Measurements from ENCODE around the gene CBX4.

The CBX4 gene

DNA sequence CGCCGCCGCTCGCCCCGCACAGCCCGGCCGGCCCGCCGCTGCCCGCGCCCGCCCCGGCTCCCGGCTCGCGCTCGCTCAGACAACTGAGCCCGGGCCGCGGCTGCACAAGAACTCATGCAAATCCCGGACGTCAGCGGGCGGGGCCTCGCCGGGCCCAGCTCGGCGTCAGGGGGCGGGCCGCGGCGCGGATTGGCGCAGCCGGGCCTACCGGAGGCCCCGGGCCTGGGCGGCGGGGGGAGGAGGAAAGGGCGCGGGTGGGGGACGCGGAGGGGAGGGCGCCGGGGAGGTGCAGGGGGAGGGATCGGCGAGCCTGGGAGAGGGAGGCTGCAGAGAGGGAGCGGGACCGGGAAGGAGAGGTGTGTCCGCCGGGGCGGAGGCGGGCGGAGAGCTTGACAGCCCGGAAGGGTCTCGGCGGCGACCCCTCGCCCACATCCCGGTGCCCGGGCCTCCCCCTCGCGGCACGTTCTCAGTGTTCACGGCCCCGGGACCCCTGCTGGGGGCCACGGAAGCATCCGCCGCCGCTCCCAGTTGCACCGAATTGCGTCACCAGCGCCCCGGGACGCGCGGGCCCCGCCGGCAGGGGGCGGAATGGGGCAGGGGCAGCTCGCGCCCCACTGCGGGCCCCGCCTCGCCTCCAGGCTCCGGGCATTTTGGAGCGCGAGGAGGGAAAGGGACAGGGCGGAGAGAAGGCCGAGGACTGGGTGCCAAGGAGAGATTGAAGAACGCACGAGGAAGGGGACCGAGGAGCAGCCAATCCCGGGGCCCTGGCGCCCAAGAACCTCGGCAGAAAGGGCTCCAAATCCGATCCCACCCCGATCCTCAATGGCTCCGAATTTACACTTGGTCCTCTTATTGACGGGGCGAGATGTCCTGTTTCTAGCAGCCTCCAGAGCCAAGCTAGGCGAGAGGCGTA, at the start of gene CBX4:
CBX4 (minus strand) TSS at position 85 of the 913 bp plus-strand sequence. CDS start 189 bp downstream, outside the sequence.
- DNase-seq: peak; percentile 67

DNA sequence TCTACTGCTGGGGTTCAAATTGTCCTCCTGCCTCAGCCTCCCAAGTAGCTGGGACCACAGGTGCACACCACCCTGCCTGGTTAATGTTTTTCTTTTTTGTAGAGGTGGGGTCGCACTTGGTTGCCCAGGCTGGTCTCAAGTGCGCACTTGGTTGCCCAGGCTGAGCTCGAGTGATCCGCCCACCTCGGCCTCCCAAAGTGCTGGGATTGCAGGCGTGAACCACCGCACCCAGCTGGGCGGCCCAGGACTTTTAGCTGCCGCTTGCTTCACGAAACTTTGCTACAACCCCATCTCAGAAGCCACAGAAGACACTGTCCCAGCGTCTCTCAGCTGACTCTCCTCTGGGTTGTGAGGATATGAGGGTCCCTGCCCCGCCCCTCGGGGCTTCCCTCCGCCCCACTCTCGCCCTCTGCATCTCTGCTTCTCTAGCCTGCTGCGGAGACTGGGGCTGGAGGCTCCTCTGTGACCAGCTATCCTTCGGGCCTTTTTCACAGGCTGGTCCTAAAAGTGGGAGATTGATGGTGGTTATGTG, 48.8 kb upstream of the CBX4 start:
- no peak for DNase-seq

DNA sequence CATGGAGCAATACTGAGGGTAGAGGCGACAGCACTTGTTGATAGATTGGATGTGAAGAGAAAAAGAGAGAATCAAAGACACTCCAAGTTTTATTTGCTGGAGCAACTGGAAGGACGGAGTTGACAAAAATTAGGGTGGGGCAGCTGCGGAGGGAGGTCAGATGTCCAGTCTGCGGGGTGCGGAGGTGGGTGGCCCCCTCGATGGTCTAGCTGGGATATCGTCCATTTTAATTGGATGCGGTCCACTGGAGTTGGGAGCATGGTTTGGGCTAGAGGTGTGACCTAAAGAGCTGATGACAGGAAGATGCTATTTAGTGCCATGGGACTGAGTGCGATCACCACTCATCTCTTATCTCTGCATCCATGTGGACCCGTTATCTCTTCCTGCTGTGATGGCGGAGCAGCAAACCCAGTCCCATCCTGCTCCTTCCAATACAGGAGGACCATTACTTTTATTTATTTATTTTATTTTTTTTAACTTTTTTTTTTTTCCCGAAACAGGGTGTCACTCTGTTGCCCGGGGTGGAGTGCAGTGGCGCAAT, 48.3 kb upstream of the CBX4 start:
- no peak for DNase-seq

DNA sequence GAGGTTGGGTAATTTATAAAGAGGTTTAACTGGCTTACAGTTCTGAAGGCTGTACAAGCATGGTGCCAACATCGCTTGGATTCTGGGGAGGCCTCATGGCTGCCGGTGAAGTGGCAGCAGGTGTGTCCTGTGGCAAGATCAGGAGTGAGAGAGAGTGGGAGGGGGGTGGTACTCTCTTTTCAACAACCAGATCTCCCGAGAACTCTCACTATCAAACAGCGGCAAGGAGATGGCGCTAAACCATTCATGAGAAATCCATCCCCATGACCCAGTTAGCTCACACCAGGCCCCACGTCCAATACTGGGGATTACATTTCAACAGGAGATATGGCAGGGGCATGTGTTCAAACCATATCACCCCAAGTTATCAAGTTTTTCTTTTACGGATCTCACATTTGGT, 44.0 kb upstream of the CBX4 start:
- no peak for DNase-seq

DNA sequence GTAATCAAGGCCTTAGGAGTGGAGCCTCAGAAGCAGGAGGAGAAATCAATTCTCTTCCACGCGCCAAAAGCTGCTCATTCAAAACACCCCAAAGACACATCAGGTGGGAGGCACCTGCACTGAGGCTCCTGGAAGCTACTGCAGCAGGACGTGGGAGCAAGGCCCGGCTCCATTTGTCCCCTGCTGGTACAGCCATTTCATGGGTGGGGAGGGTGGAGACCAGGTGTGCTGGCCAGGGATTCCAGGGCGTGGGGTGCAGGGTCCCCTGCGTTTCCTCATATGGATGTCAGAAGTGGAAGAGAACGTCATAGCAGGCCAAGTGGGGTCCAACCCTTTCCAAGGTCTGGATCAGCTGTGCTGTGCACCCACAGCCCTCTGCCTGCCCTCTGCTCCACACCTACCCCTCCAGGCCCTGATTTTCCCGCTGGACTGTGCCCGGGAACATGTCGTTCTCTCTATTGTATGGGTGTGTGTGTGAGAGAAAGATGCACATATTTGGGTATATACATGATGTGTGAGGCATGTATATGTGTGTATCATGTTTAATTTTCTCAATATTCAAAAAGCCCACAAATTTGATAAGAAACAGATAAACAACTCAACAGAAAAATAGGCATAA, 39.2 kb upstream of the CBX4 start:
- no peak for DNase-seq

DNA sequence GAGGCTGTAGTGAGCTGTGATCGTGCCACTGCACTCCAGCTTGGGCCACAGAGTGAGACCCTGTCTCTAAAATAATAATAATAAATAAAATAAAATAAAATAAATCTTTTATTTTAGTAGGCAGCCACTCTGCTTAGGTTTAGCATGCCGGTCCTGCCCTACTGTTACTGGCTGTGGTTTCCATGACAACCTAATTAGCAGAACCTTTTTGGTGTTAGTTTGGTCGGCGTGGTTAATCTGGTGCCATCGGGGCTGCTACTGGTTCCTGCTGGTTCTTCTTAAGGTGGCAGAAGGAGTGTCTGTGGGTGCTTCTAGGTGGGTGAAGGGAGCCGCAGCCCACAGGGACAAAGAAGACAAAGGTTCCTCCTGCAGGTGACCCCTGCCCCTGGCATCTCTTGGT, 37.8 kb upstream of the CBX4 start:
- no peak for DNase-seq

DNA sequence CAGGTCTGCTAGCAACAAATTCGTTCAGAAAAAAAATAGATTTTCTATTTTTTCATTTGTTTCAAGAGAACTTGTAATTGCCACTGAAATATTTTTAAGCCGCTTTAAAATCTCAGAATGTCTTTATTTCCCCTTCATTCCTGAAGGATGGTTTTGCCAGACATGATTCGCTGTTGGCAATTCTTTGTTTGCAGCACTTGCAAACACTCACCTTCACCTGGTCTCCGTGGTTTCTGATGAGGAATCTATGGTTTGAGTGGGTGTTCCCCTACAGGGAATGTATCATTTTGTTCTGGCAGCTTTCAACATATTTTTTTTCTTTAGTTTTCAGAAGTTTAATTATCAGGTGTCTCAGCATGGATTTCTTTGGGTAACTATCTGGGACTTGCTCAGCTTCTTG, 36.3 kb upstream of the CBX4 start:
- DNase-seq: no peak

DNA sequence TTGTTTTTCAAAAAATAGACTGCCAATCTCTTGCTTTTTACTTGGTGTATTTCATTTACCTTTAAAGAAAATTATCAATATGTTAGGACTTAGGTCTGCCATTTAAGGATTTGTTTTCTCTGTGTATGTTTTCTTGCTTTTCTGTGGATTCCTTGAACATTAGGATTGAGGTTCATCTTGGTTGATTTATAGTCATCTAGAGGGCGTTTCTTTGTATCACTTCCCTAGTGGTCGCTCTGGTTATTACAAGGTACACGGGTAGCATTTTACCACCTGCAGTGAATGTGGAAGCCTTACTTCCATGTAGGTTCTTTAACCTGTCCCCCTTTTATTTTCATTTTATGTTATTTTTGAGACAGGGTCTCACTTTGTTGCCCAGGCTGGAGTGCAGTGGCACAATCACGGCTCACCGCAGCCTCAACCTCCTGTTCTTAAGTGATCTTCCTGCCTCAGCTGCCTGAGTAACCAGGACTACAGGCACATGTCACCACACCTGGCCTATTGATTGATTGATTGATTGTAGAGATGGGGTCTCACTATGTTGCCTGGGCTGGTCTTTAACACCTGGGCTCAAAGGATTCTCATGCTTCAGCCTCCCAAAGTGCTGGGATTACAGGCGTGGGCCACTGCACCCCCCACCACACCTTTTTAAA, 35.2 kb upstream of the CBX4 start:
- no peak for DNase-seq

DNA sequence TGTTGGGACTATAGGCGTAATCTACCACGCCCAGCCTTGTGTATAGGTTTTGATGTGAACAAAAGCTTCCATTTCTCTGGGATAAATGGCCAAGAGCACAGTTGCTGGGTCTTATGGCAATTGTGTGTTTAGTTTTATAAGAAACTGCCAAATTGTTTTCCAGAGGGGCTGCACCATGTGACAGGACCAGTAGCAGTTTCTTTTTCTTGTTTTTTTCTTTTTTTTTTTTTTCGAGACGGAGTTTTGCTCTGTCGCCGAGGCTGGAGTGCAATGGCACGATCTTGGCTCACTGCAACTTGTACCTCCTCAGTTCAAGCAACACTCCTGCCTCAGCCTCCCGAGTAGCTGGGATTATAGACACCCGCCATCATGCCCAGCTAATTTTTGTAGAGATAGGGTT, 34.3 kb upstream of the CBX4 start:
- DNase-seq: no peak

DNA sequence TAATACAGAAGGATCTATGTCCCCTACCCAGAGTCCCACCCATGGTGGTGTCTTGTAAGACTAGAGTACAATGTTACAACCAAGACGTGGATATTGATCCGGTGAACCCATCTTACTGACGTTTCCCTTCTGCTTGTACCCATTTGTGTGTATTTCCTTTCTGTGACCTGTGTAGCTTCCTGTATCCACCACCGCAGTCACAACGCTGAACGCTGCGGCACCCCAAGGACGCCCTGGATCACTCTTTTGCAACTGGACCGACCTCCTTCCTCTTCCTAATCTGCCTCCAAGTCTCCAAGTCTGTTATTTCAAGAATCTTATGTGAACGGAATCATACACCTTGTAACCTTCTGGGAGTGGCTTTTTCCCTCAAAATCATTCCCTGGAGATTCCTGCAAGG, 33.5 kb upstream of the CBX4 start:
- DNase-seq: no peak

DNA sequence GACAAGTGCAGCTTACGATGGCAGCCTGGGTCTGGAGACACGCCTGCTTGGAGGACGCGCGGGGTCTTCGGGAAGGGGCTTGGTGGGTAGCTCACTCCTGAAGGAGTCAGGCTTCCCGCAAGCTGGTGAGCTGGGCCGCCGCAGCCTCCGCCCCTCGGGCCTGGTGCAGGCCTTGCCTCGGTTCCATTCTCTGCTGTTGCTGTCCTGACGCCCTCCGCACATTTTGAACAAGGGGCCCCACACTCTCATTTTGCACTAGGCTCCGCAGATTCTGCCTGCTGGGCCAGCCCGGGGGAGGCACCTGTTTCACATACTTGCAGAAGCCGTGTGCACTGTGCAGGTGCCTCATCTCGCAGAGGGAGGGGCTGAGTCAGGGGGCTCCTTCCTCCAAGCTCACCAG, 31.9 kb upstream of the CBX4 start:
- no peak for DNase-seq

DNA sequence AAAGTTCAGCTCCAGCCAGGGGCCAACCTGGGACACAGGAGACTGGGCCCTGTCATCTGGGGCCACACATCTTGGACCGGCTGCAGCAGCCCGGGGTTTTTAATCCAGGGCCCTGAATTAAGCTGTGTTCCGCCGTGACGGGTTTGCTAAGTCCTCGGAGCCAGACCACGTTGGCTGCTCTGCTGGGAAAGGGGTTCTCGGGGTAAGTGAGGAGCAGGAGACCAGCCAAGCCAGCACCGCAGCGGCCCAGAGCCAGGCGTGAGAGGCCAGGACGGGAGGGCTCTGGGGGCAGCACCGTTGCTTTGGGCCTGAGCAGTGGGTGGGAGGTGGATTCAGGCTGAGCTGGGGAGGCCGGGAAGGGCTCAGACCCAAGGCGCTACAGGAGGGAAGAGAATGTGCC, 31.3 kb upstream of the CBX4 start:
- DNase-seq: no peak

DNA sequence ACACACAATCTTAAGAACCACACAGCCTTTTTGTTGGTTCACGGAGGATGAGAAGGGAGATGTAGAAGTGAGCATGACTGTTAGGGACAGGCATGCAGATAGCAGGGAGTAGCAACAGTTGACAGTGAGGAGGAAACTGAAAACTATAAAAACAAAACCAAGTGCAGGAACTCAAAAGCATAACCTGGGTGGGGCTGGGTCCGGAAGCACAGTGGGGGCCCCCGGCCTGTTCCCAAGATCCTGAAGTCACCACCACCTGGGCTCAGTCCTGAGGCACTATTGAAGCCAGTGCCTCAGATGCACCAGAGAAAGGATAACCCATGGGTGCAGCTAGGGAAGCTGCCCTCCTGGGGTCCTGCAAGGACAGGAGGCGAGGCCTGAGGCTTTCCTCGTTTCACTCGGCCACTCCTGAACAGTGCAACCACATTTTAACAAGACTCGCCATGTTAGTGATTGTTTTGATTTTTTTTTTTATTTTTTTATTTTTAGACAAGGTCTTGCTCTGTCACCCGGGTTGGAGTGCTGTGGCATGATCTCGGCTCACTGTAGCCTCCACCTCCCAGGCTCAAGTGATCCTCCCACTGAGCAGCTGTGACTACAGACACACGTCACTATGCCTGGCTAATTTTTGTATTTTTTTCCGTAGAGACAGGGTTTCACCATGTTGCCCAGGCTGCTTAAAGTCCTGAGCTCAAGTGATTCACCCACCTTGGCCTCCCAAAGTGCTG, 27.7 kb upstream of the CBX4 start:
- DNase-seq: no peak

DNA sequence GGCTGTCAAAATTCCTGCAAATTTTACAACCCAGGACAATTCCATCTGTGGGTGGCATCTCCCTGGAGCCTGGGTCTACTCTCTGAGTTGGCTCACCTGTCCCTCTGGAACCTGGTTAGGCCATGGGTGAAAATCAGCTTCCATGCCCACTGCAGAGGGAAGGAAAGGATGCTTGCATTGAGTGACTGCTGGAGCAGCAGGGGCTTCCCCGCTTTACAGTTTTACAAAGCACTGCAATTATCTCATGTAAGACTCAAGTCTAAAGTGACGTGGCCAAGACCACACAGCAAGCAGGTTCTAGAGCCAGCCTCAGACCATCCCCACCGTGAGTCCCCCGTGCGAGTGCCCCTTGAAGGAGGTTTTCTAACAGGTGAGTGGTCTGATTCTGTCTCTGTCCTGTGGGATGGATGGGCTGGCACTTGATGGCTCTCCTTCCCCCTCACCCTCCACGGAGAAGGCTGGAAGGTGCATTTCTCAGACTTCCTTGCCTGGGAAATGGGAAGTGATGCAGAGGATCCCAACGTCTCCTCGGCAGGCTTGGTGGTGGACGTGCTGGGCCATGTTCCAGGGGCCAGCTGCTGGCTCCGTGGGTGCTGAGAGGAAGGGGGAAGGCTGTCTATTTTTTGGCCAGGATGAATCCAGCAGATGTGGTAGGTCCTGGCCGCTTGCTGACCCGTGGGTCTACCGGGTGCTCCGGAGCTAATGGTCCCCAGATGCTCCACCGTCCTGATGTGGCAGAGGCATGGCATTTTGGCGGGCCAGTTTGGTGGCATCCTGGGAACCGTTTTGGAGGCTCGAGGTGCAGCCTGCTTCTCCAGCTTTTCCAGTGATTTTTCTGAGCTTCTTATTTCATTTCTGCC, 26.3 kb upstream of the CBX4 start:
- DNase-seq: no peak

DNA sequence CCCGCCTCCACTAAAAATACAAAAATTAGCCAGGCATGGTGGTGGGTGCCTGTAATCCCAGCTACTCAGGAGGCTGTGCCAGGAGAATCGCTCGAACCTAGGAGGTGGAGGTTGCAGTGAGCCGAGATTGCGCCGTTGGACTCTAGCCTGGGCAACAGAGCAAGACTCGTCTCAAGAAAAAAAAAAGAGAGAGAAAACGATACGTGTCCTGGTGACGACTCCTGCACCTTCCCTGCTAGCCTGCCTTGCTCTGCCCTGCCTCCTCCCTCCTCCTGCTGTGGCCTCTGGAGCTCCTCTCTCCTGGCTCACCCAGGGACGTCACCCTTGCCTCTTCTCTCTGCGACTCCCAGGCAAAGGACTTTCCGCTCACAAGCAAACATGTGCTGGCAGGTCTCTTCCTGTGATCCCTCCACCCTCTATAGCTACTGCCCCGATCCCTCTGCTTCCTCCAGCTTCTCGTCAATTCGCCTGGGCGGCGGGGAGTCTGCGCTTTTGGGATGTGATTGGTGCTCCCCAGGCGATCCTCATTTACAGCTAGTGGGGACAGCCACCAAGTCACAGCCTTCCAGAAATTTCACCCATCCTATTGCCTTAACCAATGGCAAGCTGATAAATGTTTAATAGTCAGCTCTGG, 25.5 kb upstream of the CBX4 start:
- no peak for DNase-seq

DNA sequence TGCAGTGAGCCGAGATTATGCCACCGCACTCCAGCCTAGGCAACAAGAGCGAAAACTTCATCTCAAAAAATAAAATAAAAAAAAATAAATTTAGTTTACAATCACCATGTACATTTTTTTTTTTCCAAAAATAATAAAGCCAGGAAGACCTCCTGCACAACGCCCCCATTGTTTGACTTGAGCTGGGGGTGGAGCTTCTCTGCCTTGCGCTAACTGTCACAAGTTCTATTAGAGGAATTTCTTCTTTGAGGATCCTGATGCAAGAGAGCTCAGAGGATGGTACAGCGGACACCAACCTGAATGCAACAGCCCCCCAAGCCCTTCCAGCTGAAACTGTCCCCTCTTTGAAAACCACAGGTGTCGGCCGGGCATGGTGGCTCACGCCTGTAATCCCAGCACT, 24.9 kb upstream of the CBX4 start:
- DNase-seq: no peak

DNA sequence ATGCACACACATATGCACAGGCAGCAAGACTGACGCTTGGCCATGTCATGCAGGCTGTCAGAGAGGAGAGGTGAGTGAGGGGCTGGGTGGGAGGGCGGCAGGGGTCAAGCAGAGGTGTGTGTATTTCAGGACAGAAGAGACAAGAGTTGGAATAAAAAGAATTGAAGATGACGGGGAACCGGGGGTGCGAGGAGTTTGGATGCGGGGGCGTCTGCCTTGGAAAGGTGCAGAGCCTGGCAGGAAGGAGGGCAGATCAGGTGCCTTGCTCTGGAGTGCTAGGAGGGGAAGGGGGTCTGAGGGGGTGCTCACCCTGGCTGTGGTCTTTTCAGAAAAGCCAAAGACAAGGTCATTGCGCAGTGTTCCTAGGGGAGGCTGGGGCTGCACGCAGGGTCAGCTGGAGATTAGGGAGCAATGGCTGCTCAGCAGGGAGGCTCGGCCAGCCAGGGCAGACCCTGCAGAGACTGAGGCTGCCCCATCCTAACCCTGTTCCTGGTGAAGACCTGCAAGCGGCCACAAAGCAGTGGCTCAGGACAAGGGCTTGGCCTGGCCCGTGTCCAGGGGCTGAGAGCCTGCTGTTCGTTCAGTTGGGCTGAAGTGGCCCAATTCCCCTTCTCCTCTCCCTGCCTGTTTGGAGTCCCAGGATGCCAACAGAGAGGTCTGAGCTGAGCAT, 23.7 kb upstream of the CBX4 start:
- no peak for DNase-seq

DNA sequence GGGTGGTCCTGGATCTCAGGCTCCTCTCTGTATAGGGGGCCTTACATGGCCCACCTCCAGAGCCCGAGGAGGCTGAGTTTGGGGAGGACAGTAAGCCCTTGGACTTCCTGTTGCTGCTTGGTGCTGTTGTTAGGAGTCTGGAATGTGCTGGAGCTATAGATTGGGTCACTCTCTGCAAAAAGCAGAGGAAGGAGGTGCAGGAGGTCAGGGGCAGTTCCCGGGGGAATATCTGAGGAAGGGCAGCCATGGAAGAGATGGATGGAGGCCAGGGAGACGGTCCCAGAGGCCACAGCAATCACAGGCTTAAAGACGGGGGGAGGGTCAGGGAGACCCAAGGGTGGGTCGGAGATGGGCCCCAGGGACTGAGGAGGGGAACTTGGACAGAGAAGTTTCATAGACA, 23.0 kb upstream of the CBX4 start:
- DNase-seq: no peak

DNA sequence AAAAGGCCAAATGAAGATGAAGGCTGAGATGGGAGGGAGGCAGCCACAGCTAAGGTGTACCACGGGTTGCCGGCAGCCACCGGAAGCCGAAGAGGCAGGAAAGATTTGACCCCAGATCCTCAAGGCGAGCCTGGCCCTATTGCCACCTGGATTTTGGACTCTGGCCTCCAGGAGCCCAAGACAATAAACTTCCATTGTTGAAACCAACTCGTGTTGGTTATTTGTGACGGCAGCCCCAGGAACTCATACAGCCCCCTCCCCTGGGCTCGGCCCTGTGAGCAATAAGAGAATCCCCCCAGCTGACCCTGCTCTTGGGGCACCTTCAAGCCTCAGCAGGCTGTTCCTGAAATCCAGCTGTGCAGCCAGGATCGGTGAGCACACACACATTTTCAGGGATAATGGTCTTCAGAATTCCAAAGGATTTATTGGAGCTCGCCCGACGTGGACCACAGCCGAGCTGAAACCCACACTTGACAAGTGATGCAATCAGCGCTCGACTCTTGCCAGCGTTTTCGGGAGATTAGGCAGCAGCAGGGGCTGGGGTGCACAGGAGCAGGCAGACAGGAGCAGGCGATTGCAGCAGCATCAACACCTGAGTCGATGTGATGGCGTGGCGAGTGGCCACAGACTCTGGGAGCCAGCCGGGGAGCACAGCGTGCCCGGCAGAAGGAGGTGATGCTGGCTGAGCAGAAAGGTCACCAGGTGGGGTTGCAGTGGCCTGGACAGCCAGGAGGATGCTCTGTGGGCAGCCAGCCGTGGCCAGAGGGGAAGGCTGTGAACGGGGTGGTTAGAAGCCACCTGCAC, 22.4 kb upstream of the CBX4 start:
- no peak for DNase-seq
